Fibroblast of peridontal ligament (primary cell): Measurements from ENCODE around the gene UBE2E2.
"Not testable (repeated sequence)": the region's sequence is repeated elsewhere in the genome, so short reads cannot be mapped to it uniquely, and the experiment has no call there.

Source experiments
- DNase-seq: peaks from one replicate; pipeline ENCODE4 v3.0.0-alpha.2; 2010; ENCODE audit errors: extremely low read depth

The UBE2E2 gene

DNA sequence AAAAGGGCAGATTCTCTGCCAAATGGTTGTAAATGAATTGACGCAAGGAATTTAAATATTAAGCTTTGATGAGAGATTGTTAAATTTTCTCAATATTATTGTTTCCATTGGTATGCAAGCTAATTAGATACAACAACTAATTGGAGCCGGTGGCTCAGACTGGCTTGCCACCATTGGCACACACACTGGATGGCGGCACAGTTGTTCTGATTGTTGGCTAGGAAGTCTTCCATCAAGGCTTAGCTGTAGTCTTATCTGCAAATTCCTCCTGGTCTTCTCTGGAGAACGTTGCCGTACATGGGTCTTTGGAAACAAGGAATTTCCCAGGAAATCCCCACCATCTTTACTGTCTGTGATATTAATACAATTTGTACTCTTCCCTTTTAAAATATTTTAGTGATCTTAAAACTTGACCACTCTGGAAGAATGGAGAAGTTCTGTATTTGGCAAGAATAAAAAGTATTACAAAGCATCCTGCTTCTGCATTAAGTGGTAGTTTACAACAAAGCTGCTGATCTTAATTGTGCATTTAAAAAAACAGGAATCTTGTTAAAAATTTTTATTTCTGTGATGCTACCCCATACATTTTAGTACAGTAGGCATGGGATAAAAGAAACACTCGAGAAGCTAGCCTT, 126.5 kb downstream of the UBE2E2 start:
- no peak for DNase-seq

DNA sequence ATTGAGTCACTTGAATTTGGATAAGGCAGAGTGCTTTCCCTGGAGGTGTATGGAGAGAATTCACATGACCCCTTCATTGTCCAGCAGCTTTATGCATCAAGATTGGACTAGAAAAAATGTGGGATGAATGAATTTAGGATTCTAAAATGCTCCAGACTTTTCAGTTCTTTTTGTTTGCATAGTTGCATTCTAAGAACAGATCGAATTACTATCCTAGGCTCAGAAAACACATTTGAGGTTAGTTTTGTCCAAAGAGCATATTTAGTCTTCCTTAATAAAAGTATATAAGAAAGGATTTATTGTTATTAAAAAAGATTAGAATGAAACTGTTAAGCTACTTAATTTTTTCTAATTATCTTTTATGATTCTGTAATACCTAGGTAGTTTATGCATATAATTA, 127.4 kb downstream of the UBE2E2 start:
- peak; percentile 52 for DNase-seq

DNA sequence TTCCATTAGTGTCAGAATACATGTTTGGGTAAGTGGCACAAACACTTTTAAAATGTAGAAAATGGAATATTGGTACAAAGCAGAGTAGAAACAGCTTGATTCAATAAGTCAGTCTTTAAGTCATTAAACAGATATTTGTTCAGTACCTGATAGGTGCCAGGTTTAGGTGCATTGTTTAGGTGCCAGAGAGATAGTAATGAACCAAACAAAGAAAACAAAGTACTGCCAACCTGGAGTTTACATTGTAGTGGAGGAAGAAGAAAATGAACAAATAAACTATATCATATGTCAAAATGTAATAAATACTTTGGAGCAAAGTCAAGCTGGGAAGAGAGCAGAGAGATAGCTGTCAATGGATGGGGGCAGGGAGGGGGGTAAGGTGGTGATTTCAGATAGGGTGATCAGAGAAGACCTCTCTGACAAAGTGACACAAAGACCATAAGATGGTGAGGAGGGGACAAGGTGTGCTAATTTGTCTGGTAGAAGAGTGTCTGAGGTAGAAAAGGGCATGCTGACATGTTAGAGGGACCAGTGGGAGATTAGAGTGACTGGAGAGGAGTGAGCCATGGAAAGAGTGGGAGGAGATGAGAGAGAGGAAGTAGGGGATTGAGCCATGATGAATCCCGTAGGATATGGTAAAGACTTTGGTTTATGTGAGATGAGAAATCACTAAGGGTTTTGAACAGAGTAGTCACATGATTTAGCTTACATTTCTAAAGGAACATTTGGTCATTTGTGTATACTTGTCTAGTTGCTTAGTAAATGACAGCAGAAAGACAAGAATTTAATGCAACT, 128.2 kb downstream of the UBE2E2 start:
- DNase-seq = no peak

DNA sequence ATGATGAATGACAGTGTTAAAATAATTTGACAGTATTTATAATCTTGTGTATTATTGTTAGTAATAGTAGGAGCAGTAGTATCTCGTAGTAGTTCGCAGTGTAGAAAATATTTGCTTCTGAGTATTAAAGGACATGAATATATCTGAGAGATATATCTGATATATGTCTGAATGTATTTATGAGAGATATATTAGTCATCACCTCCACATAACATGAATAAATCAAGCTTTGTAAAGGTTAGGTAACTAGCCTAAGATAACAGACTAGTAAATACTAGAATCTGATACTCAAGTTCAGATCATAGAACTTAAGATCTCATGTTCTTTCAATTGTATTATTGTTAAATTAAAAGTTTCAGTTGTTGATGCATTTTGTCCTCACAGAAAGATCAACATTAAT, 130.5 kb downstream of the UBE2E2 start:
- no peak for DNase-seq

DNA sequence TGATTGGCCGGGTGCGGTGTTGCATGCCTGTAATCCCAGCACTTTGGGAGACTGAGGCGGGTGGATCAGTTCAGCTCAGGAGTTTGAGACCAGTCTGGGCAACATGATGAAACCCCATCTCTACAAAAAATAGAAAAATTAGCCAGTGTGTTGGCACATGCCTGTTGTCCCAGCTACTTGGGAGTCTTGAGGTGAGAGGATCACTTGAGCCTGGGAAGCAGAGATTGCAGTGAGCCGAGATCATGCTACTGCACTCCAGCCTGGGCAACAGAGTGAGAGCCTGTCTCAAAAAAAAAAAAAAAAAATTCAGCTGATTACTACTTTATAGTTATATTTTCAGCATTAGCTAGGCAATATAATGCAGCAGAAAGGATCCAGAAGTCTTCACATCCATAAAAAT, 133.7 kb downstream of the UBE2E2 start:
- not testable (repeated sequence) for DNase-seq

DNA sequence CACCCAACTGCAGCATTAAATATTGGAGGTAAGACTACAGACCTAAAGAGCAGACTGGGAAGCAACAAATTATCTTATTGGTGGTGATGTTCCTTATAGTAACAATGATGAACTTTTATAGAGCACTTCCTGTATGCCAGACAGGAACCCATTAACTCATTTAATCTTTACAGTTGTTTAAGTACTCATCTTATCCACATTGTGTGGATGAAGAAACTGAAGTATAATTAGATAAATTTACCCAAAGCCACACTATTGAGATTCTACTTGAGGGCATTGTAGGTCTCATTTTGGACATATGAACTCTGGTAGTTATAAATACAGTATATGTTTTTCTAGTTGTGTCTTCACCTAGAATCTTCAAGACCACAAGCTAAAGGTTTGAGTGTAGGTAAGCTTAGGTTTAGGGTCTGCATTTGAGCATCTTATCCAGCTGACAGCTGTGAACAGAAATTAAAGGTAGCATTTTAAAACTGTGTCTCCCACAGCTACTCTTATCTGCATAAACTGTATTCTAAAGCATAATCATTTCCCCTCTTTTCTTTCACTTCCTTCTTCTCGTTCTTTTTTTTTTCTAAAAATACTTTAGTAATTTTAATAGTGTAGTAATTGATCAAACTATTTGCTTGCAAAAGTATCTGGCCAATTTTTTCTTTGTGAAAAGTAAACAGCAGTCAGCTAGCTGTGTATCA, 138.2 kb downstream of the UBE2E2 start:
- no peak for DNase-seq

DNA sequence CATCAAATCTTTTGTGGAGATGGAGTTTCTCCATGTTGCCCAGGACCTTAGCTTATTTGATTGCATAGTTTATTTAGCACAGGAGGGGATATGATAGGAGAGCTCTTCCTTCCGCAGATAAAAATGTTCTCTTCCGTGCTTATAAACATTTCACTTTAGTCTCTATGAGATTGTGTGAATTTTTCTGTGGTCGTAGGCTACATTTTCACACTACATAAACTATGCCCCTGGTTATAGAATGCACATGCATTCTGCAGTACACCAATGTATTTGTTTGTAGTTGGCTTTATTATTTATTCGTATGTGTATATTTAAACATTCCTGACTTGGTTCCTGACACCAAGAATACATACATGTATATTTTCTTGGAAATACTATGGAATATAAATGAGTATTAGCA, 139.2 kb downstream of the UBE2E2 start:
- DNase-seq = no peak

DNA sequence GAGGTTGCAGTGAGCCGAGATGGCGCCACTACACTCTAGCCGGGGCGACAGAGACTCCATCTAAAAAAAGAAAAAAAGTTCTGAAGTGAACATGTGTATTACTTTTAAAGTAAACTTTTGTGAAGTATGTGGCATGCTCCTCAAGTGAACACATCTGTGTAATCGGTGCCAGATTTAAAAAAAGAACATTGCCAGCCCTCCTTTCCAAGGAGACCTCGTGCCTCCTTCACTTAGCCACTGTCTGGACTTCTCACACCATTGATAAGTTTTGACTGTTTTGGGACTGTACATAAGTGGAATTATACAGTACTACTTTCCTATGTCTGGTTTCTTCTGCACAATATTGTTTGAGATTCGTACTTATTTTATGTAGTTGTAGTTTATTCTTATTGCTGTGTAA, 140.4 kb downstream of the UBE2E2 start:
- no peak for DNase-seq

DNA sequence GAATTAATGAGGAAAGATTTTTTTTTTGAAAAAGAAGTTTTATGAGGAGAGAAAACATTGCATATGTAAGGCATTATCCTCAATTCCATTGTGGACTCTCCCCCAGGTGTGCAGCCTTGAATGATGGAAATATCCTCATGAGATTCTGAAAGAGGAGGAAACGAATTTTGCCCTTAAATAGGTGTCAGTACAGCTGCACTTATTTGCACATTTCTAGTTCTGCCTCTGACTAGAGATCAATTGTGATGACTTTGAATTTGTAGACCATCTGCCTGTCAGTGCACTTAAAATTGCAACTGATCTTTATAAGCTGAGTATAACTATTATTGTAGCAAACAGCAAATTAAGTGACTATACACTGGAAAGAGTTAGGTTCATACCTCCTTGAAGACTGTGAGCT, 141.8 kb downstream of the UBE2E2 start:
- DNase-seq = no peak

DNA sequence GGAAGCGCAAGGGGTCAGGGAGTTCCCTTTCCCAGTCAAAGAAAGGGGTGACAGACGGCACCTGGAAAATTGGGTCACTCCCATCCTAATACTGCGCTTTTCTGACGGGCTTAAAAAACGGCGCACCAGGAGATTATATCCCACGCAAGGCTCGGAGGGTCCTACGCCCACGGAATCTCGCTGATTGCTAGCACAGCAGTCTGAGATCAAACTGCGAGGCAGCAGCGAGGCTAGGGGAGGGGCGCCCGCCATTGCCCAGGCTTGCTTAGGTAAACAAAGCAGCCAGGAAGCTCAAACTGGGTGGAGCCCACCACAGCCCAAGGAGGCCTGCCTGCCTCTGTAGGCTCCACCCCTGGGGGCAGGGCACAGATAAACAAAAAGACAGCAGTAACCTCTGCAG, 146.3 kb downstream of the UBE2E2 start:
- not testable (repeated sequence) for DNase-seq

DNA sequence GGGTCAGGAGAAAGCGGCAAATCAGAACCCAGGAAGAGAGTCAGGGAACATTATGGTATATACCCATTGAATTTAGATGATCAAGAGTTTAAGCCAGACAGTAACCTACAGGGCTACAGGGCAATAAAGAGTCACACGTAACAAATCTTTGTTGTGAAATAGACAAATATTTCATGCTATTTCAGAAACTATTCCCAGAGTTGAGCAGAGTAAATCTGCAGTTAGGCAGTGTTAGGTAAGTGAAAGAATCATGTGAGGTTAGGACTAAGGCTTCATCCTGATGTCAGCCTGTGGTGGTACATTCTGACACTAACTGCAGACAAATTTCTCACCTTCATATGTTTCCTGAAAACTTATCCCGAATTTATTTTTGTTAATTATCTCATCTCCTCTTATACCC, 153.0 kb downstream of the UBE2E2 start:
- DNase-seq = no peak

DNA sequence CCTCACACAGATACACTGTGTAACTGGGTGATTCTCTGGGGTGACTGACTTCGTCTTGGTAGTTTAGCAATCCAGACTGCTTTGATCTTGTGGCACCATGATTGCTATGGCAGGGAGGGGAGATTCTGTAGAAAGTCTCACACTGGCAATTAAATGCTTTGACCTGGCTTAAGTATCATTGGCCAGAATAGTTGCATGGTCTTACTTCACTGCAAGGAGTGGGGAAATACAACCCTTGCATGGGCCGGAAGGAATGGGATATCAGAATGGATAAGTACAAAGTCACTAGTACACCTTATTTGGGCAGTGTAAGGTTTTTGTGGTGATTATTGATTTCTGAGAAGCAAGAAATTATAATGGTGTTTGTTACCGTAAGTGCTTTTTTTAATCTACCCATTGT, 153.8 kb downstream of the UBE2E2 start:
- no peak for DNase-seq

DNA sequence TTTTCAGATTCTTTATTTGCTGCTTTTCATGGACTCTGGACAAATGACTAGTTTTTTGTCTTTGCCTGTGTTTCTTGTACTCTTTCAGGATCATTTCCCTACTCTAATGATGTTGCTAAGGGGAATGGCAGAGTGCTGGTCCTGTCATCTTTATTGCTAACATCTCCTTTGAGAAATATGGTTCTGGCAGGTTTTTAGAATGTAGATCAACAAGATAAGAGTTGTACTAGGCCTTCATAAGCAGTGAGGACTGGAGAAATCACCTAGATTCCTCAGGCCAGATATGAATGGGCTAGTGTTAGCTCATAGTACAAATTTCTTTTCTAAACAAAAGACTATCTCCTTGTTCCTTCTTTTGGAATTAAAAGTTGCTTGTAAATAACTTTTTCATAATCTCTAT, 156.0 kb downstream of the UBE2E2 start:
- no peak for DNase-seq

DNA sequence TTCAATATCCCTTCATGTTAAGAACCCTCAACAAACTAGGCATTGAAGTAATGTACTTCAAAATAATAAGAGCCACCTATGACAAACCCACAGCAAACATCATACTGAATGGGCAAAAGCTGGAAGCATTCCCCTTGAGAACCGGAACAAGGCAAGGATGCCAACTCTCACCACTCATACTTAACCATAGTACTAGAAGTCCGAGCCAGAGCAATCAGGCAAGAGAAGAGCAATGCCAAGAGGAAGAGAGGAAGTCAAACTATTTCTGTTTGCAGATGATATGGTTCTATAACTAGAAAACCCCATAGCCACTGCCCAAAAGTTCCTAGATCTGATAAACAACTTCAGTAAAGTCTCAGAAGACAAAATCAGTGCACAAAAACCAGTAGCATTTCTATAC, 161.9 kb downstream of the UBE2E2 start:
- DNase-seq = peak; percentile 10

DNA sequence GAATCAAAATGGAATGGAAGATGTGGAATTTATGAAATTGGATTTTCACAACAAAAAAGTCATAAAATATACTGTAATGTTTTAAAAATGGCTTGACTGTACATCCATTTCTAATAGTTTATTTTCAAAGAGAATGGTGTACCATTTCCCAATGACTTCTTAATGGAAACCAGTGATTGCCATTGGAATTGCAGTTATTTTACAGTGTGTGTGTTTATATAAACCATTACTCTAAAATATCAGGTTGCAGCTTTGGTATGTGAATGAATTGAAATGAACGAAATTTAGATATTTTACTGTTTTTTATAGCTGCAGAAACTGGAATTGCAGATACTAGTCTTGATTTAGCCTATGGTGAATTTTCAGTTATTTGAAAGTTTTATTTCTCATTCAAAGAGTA, 165.6 kb downstream of the UBE2E2 start:
- peak; percentile 83 for DNase-seq

DNA sequence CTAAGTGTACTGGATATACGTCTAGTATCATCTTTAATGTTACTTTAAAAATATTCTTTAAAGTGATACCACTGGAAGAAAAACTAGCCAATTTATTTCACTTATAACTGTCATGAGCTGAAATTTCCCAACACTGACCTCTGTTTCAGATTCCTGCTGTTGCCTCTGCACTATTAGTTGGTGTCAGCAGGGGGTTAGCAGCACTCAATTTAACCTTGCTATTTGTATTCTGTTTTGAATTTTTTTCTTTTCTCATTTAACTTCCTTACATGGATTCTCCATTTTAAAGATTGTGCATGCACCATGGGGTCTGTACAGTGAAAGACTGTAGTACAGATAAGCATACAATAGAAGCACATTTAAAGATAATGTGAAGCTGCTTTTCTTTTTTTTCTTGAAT, 169.2 kb downstream of the UBE2E2 start:
- peak; percentile 34 for DNase-seq

DNA sequence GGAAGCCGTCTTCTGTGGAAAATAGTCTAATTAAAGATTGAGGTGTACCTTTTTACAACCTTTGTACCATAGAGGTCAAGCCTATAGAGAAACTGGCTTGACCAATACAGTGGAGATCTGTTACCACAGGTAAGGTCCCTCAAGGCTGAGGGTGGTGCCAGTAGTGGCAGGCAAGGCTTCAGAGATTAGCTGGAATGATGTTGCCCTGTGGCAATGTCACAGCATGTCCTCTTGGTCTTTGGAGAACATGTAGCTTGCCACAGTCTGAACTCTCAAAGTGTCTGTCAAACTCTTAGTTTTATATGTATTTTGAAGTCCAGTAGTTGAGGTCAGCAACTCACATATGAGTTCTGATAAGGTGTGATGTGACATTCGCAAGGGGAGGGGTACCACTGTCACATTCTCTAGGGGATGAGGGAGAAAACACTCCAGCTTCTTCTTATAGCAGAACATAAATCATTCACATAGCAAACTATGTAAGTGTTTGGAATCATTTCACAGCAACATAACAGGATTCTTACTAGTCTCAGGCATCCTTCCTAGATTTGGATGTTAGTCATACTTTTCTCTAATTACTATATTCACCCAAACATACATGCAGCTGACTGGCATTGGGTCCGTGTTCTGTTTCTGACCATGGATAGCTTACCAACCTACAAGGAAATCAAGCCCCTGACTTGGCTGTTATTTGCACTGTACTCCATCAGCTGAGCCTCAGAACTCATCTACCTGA, 173.6 kb downstream of the UBE2E2 start:
- DNase-seq = peak; percentile 31

DNA sequence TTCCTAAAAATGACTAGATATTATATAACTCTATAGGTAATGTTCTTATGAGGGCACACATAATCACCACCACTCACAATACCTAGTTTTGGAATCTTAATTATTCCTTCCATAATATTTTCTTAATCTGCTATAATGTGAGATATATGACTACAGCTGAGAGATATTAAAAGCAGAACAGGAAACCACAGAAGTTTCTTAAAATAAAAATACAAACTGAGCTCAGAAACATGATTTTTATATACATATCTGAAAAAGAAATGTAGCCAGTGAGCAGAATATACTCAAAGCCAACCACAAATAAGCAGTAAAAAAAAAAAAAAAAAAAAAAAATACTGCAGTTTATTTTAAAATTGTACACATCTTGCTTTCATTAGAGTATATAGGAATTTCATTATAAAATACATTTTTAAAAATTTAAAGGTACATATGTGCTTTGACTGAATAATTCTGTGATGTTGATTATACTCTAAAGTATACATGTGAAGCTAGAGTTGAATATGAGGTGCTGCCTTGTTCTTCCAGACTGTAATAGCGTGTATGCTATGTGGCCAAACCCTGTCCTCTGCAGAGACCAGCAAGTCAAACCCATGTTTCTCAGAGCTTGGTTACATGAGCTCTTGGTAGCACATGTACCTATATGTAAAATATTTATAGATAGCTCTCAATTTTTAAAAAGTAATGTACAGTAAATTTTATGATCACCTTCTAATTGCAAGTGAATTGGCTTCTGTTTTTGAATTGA, 175.0 kb downstream of the UBE2E2 start:
- DNase-seq = no peak

DNA sequence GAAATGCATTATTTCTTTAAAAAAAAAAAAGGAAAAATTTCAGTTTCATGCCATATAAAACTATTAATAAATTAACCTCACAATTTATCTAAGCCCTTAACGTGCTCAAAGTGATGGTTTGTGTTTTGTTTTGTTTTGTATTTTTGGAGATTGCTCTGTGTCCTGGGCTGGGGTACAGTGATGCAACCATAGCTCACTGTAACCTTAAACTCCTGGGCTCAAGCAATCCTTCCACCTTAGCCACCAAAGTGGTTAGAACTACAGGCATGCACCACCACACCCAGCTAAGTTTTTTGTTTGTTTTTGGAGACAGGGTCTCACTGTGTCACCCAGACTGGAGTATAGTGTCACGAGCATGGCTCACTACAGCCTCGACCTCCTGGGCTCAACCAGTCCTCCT, 180.7 kb downstream of the UBE2E2 start:
- DNase-seq = no peak

DNA sequence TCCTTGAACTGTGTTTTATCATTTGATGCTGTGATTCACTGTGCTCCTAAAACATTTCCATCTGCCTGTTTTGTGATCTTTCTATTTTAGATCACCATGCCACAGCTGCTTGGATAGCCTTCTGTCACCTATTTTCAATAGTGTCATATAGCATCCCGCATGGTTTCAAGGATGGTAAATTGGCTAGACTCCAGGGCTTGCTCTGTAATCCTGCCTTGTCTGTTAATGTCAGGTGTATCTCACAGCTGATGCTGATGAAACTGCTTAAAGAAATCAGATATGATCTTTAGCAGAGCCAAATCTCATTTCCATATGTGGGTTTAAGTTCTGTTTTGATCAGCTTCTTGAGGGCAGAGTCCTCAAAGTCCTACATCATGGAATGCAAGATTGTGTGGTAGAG, 182.2 kb downstream of the UBE2E2 start:
- DNase-seq = no peak

DNA sequence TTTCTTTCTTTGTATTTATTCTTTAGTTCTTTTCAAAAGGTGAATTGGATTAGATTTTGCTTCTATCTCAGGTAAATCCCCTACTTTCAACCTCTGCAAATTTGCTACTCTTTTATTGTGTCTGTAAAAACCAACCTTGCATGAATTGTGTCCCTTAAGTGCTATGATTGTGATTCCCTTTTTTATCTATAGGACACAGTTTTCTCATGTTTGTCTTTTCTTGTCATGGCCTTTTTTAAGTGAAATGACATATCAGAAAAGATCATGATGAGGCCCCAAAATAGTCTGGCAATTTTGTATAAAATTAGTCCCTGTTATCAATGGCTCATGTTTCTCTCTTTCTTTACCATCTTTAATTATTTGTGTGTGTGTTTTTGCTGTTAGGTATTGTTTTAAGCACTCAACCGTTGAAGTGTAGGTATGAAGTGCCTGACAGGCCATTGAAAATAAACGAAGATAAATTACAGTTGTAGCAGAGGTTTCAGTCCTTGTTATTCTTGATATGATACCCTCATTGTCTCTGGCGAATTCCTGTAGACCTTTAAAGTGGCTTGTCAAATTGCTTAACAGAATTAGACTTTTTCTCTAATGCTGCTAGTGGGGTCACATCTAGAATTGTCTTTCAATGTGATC, 184.3 kb downstream of the UBE2E2 start:
- no peak for DNase-seq
